Measurements from ENCODE around the gene ETNK1.
"Not testable (repeated sequence)": the region's sequence is repeated elsewhere in the genome, so short reads cannot be mapped to it uniquely, and the experiment has no call there.

ETNK1 gene

DNA sequence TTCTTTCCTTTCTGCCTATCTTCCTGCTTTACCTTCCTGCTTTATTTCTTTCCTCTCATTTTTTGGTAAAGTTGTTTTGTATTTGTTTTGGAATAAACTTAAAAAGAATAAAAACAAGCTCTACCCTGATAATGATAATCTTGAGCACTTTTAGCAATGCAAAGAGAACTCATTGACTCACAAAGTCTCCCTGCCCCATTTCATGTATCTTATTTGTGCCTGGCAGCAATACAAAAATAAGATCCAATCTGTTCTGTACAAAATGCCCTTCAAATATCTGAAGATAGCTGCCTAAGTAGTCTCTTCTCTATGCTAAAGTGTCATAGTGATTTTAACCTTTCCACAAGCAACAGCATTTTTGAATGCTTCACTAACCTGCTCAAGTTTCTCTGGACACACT lies 31.1 kb upstream of the ETNK1 start:
- TF ChIP-seq EZH2phosphoT487 (conservative IDR thresholded peaks at IDR 0.05; ENCODE audit: low read length): no peak
- TF ChIP-seq, protein P1, sequence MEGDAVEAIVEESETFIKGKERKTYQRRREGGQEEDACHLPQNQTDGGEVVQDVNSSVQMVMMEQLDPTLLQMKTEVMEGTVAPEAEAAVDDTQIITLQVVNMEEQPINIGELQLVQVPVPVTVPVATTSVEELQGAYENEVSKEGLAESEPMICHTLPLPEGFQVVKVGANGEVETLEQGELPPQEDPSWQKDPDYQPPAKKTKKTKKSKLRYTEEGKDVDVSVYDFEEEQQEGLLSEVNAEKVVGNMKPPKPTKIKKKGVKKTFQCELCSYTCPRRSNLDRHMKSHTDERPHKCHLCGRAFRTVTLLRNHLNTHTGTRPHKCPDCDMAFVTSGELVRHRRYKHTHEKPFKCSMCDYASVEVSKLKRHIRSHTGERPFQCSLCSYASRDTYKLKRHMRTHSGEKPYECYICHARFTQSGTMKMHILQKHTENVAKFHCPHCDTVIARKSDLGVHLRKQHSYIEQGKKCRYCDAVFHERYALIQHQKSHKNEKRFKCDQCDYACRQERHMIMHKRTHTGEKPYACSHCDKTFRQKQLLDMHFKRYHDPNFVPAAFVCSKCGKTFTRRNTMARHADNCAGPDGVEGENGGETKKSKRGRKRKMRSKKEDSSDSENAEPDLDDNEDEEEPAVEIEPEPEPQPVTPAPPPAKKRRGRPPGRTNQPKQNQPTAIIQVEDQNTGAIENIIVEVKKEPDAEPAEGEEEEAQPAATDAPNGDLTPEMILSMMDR (IDR thresholded peaks at IDR 0.05; ENCODE audit: insufficient read depth, low read length, poor library complexity, severe bottlenecking): no peak
- Histone ChIP-seq H3F3A (ENCODE audit: insufficient read depth) (no peaks in the 10 kb centered on the region), H3K9me3 (ENCODE audit: insufficient read depth, low read length) (no peaks in the 10 kb centered on the region), H2AFZ (ENCODE audit: low read depth, low read length, severe bottlenecking) (no peak overlapping the region), H3K79me2 (ENCODE audit: insufficient read depth, low read length) (no peaks in the 10 kb centered on the region), H3K27me3 (ENCODE audit: low read length) (no peaks in the 10 kb centered on the region), H4K20me1 (ENCODE audit: low read depth, low read length) (no peaks in the 10 kb centered on the region), H3K9me2 (replicated peaks; ENCODE audit: insufficient read depth, low read length) (no peaks in the 10 kb centered on the region), H3K36me3 (ENCODE audit: low read length) (no peaks in the 10 kb centered on the region), H3K4me2 (ENCODE audit: low read depth, low read length, poor library complexity, severe bottlenecking) (no peak overlapping the region), H3K27ac (ENCODE audit: low read depth, low read length) (no peak overlapping the region), H3K9ac (ENCODE audit: low read length) (no peak overlapping the region), H3K4me3 (ENCODE audit: insufficient read depth, low read length, poor library complexity, severe bottlenecking) (no peak overlapping the region)

DNA sequence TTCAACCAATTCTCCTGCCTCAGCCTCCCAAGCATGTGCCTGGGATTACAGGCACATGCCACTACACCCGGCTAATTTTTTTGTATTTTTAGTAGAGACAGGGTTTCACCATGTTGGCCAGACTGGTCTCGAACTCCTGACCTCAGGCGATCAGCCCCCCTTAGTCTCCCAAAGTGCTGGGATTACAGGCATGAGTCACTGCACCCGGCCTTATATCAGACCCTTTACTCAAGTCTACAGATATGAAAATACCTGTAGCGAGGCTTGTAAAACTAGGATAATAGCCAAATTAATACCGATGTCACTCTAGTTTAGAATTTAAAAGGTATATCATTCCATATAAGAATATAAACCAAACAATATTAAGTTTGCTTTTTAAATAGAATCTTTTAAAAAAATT lies 27.4 kb upstream of the ETNK1 start:
- not testable (repeated sequence) for H3K9me3 ChIP-seq (ENCODE audit: insufficient read depth, low read length); H3K4me2 ChIP-seq (ENCODE audit: low read depth, low read length, poor library complexity, severe bottlenecking); H3K9ac ChIP-seq (ENCODE audit: low read length); H3F3A ChIP-seq (ENCODE audit: insufficient read depth); H3K79me2 ChIP-seq (ENCODE audit: insufficient read depth, low read length); H3K4me3 ChIP-seq (ENCODE audit: insufficient read depth, low read length, poor library complexity, severe bottlenecking); H3K27me3 ChIP-seq (ENCODE audit: low read length); H4K20me1 ChIP-seq (ENCODE audit: low read depth, low read length); H3K9me2 ChIP-seq (replicated peaks; ENCODE audit: insufficient read depth, low read length); H2AFZ ChIP-seq (ENCODE audit: low read depth, low read length, severe bottlenecking); H3K27ac ChIP-seq (ENCODE audit: low read depth, low read length); H3K36me3 ChIP-seq (ENCODE audit: low read length)

DNA sequence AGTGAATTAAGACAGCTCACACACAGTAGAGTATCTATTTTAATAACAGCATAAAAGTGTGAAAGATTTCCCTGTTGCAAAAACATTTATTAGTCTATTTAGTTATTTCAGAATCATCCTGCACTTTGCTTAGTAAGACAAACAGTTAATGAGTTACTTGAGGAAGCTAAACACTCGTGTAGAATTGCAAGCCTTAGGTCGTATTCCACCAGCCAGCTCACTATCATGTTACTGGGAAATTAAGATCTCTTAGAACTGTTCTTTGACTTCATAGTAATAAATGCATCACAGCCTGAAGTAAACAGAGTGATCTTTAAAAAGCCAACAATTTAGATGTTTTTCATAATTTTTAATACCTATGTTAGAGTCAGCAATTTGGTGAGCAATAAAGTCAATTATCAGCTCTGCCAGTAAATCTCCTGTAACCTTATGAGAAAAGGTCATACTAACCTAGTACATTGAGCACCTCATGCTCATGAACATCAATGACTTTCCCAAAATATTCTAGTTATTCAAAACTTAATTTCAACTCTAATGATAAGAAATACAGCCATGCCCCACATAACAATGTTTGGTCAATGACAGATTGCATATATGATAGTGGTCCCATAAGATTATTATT lies 26.7 kb upstream of the ETNK1 start:
- H3K27me3 ChIP-seq (ENCODE audit: low read length): no peaks in the 10 kb centered on the region
- H3K4me3 ChIP-seq (ENCODE audit: insufficient read depth, low read length, poor library complexity, severe bottlenecking): no peak overlapping the region
- no peaks in the 10 kb centered on the region for H3K79me2 ChIP-seq (ENCODE audit: insufficient read depth, low read length)
- H3K4me2 ChIP-seq (ENCODE audit: low read depth, low read length, poor library complexity, severe bottlenecking): no peak overlapping the region
- no peaks in the 10 kb centered on the region for H4K20me1 ChIP-seq (ENCODE audit: low read depth, low read length)
- no peak overlapping the region for H3K27ac ChIP-seq (ENCODE audit: low read depth, low read length)
- H3F3A ChIP-seq (ENCODE audit: insufficient read depth): no peaks in the 10 kb centered on the region
- H3K9me2 ChIP-seq (replicated peaks; ENCODE audit: insufficient read depth, low read length): no peaks in the 10 kb centered on the region
- TF ChIP-seq EZH2phosphoT487 (conservative IDR thresholded peaks at IDR 0.05; ENCODE audit: low read length): no peak
- TF ChIP-seq, protein P1 (IDR thresholded peaks at IDR 0.05; ENCODE audit: insufficient read depth, low read length, poor library complexity, severe bottlenecking): no peak
- no peaks in the 10 kb centered on the region for H3K9me3 ChIP-seq (ENCODE audit: insufficient read depth, low read length)
- H3K36me3 ChIP-seq (ENCODE audit: low read length): no peaks in the 10 kb centered on the region
- H2AFZ ChIP-seq (ENCODE audit: low read depth, low read length, severe bottlenecking): no peak overlapping the region
- H3K9ac ChIP-seq (ENCODE audit: low read length): no peak overlapping the region

DNA sequence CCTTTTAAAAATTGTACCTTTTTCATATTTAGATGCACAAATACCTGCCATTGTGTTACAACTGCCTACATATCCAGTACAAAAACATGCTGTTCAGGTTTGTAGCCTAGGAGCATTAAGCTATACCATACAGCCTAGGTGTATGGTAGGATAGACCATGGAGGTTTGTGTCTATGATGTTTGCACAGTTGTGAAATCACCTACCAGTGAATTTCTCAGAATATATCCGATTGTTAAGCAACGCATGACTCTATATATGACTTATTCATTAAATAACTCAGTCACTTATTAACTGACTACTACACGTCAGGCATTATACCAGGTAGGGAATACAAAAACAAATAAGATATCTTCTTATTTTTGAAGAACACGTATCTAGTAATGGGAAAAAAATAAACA lies 26.2 kb upstream of the ETNK1 start:
- Histone ChIP-seq H3K4me3 (ENCODE audit: insufficient read depth, low read length, poor library complexity, severe bottlenecking) (no peak overlapping the region), H3K79me2 (ENCODE audit: insufficient read depth, low read length) (no peaks in the 10 kb centered on the region), H3F3A (ENCODE audit: insufficient read depth) (no peaks in the 10 kb centered on the region), H3K9ac (ENCODE audit: low read length) (no peak overlapping the region), H3K9me3 (ENCODE audit: insufficient read depth, low read length) (no peaks in the 10 kb centered on the region), H3K27me3 (ENCODE audit: low read length) (no peaks in the 10 kb centered on the region), H2AFZ (ENCODE audit: low read depth, low read length, severe bottlenecking) (no peak overlapping the region), H3K27ac (ENCODE audit: low read depth, low read length) (no peak overlapping the region), H3K4me2 (ENCODE audit: low read depth, low read length, poor library complexity, severe bottlenecking) (no peak overlapping the region), H3K36me3 (ENCODE audit: low read length) (no peaks in the 10 kb centered on the region), H4K20me1 (ENCODE audit: low read depth, low read length) (no peaks in the 10 kb centered on the region), H3K9me2 (replicated peaks; ENCODE audit: insufficient read depth, low read length) (no peaks in the 10 kb centered on the region)
- no peak for TF ChIP-seq EZH2phosphoT487 (conservative IDR thresholded peaks at IDR 0.05; ENCODE audit: low read length)
- TF ChIP-seq, protein P1 (IDR thresholded peaks at IDR 0.05; ENCODE audit: insufficient read depth, low read length, poor library complexity, severe bottlenecking): no peak
